Measurements from ENCODE around the gene EYA2. TPM values are rescaled to one million over a fixed set of nuclear protein-coding genes. Genes with fewer than 3 reads are reported as not detected.

The EYA2 gene
- total RNA-seq, 1 donor = 1.6 TPM

DNA sequence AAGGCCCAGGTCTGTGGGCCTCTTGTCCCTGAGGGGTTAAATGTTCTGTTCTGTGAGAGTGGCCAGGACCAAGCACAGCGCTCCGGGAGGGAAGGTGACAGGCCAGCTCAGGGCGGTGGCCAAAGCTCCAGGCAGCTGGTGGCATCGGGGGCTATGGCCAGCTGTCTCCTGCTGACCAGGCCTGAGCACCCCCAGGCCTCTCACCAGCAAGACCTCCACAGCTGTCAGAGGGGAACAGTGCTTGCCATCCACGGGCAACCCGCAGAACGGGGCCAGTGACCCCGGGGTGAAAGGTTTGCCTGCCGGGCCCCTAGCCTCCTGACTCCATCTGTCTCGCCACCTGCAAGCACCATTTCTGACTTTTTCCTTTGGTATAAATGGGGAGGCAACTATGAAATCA lies 46.0 kb downstream of the EYA2 start:
- TF ChIP-seq, protein P1, sequence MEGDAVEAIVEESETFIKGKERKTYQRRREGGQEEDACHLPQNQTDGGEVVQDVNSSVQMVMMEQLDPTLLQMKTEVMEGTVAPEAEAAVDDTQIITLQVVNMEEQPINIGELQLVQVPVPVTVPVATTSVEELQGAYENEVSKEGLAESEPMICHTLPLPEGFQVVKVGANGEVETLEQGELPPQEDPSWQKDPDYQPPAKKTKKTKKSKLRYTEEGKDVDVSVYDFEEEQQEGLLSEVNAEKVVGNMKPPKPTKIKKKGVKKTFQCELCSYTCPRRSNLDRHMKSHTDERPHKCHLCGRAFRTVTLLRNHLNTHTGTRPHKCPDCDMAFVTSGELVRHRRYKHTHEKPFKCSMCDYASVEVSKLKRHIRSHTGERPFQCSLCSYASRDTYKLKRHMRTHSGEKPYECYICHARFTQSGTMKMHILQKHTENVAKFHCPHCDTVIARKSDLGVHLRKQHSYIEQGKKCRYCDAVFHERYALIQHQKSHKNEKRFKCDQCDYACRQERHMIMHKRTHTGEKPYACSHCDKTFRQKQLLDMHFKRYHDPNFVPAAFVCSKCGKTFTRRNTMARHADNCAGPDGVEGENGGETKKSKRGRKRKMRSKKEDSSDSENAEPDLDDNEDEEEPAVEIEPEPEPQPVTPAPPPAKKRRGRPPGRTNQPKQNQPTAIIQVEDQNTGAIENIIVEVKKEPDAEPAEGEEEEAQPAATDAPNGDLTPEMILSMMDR (IDR thresholded peaks at IDR 0.05; ENCODE audit: insufficient read depth, low read length) = no peak
- no peak for DNase-seq (ENCODE audit: low read depth)
- H3K4me3 ChIP-seq (ENCODE audit: low read depth, low read length) = no peak overlapping the region

DNA sequence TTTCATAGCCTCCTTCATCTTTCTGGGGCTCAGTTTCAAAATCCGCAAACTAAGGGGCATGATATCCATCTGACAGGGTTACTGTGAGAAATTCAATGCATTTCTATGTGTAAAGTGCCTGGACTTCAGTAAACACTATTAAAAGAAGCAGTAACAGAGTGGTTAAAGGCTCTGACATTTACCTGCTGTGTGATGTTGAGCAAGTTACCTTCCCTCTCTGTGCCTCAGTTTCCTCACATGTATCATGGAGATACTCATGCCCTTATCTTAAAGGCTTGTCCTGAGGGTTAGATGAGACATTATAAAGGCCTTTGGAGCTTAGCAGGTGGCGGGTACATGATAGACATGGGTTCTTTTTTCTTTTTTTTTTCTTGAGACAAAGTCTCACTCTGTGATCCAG lies 46.8 kb downstream of the EYA2 start:
- TF ChIP-seq, protein P1 (IDR thresholded peaks at IDR 0.05; ENCODE audit: insufficient read depth, low read length) = no peak
- DNase-seq (ENCODE audit: low read depth) = no peak
- no peak overlapping the region for H3K4me3 ChIP-seq (ENCODE audit: low read depth, low read length)

DNA sequence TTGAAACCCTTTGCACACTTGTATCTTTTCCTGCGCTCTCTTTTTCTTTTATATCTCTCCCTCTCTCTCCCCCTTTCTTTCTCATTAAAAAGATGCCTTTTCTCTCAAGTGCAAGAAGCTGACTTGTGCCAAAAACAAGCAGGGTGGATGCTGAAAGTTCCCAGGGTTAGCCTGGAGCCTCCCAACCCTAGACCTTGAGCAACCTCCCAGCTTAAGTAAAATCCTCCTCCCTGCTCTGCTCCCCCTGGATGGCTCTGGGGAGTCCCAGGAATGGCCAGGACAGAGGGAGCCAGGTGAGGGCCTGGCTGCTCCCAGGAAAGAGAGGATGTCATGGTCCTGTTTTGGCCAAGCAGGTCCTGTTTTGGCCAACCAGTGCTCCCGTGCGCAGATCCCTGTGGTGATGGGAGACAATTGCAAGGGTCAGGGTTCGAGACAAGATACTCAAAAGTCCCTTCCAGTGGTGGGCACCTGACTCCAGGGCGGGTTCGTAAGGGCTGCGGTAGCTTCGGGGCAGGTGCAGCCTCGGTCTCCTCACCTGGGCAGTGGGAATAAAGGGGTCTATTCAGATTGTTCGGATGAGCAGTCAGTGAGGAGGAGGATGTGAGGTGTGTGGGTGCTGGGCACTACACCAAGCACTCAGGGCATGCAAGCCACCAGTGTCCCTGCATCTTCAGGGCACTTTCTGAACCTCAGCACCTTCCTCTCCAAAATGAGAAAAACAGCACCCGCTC lies 49.4 kb downstream of the EYA2 start:
- no peak overlapping the region for H3K4me3 ChIP-seq (ENCODE audit: low read depth, low read length)
- no peak for DNase-seq (ENCODE audit: low read depth)
- TF ChIP-seq, protein P1 (IDR thresholded peaks at IDR 0.05; ENCODE audit: insufficient read depth, low read length) = no peak

DNA sequence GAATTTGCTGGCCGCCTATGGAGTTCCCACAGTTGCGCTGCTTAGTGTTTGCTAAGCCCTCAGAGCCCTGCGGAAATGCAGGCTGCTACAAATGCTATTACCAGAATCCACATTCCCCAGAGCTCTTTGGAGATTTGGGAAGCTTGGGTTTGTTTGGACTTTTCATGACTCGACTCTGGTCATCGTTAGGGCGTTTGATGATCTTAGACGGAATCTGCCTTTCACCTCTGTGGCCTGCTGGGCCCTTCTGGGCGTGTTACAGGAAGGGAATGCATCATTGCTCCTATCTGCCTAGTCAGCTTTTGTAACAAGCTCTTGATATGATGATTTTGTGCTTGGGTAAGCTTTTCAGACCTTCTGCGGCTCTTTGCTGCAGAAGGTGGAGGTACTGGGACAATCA lies 50.8 kb downstream of the EYA2 start:
- no peak for DNase-seq (ENCODE audit: low read depth)
- TF ChIP-seq, protein P1 (IDR thresholded peaks at IDR 0.05; ENCODE audit: insufficient read depth, low read length) = no peak
- no peak overlapping the region for H3K4me3 ChIP-seq (ENCODE audit: low read depth, low read length)

DNA sequence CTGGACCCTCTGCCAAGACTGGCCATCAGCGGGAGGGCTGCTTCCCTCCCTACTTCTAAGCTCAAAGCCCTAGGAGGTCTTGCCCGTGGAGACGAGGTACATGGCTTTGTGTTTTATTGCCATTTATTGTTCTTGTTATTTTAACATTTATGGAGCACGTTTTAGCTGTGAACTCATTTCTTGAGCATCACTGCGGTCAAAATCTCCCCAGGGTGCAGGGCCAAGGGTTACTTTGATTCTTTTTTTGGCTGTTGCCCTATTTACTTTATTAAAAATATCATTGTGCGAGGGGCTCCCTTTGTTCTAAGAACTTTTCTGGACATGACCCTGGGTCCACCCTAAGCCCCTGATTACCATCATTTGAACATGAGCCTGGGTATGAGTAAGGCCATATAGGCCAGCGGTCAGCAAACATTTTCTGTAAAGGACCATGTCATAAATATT lies 51.6 kb downstream of the EYA2 start:
- no peak overlapping the region for H3K4me3 ChIP-seq (ENCODE audit: low read depth, low read length)
- TF ChIP-seq, protein P1 (IDR thresholded peaks at IDR 0.05; ENCODE audit: insufficient read depth, low read length) = no peak
- DNase-seq (ENCODE audit: low read depth) = peak; percentile 57

DNA sequence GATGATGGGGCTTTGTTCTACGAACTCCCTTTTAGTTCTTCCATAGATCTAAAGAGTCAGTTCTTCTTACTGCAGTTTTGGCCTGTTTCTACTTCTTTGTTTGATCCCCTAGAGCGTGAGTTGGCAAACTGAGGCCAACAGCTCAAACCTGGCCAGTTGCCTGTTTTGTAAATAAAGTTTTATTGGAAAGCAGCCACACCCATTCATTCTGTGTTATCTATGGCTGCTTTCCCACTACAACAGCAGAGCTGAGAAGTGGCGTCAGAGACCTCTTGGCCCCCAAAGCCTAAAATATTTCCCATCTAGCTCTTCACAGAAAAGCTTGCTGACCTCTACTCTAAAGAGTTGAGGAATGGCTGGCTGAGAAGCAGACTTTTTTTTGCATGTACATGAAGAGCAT lies 52.2 kb downstream of the EYA2 start:
- no peak overlapping the region for H3K4me3 ChIP-seq (ENCODE audit: low read depth, low read length)
- TF ChIP-seq, protein P1 (IDR thresholded peaks at IDR 0.05; ENCODE audit: insufficient read depth, low read length) = no peak
- DNase-seq (ENCODE audit: low read depth) = peak; percentile 63

DNA sequence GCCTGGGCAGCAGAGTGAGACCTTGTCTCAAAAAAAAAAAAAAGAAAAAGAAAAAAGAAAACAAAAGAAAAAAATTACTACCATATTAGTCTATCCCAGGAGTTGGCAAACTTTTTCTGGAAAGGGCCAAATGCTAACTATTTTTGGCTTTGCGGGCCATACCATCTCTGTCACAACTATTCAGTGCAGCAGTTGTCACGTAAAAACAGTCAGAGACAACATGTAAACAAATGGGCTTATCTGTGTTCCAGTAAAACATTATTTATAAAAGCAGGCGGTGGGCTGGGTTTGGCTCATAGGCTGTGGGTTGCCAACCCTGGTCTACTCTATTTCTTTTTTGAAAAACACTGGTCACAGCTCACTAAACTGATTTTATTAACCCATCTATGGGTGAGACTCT lies 53.4 kb downstream of the EYA2 start:
- no peak overlapping the region for H3K4me3 ChIP-seq (ENCODE audit: low read depth, low read length)
- TF ChIP-seq, protein P1 (IDR thresholded peaks at IDR 0.05; ENCODE audit: insufficient read depth, low read length) = no peak
- DNase-seq (ENCODE audit: low read depth) = no peak

Measured in fibroblast of the aortic adventitia (primary cell).